ENCODE results near the gene MAST2. TPM values are rescaled to one million over a fixed set of nuclear protein-coding genes. Genes with fewer than 3 reads are reported as not detected.
A peak's percentile ranks its signal among the peaks of the same experiment; 100 is the strongest.

Gene MAST2
- total and polyA plus RNA-seq, 2 of the 13 experiments (the other 11 are each of a cell fraction or from before 2014, with no cell fraction given): 15.3 to 23.0 TPM

GRCh38 chr1:45892068-45892785 is 88.8 kb downstream of the MAST2 start (continued):
- TF ChIP-seq NFYB (CRISPR knock-in tag; IDR thresholded peaks at IDR 0.05) (0 out of 2 replicates have a peak, but pooled peaks have one; percentile 33), SOX13 (IDR thresholded peaks at IDR 0.05) (no peak), SOX13 (CRISPR knock-in tag; conservative IDR thresholded peaks at IDR 0.05 in 1 of 2, IDR thresholded peaks at IDR 0.05 in 1 of 2) (peak in 1 of 2 experiments; percentile 21; a peak in 1 of 4 replicates), SAP130 (CRISPR knock-in tag; IDR thresholded peaks at IDR 0.05; ENCODE audit: low read depth) (peak; percentile 33; the same call in 1 of the 2 replicates), ZNF143 (CRISPR knock-in tag; IDR thresholded peaks at IDR 0.05) (no peak), ZGPAT (CRISPR knock-in tag; IDR thresholded peaks at IDR 0.05) (0 out of 2 replicates have a peak, but pooled peaks have one; percentile 49), FOSL2 (CRISPR knock-in tag; IDR thresholded peaks at IDR 0.05) (peak; percentile 89), FOSL1 (CRISPR knock-in tag; IDR thresholded peaks at IDR 0.05; ENCODE audit: borderline replicate concordance) (peak; percentile 55; the same call in 1 of the 2 replicates), TRIM24 (CRISPR knock-in tag; IDR thresholded peaks at IDR 0.05) (no peak)
- TF ChIP-seq, protein P1, sequence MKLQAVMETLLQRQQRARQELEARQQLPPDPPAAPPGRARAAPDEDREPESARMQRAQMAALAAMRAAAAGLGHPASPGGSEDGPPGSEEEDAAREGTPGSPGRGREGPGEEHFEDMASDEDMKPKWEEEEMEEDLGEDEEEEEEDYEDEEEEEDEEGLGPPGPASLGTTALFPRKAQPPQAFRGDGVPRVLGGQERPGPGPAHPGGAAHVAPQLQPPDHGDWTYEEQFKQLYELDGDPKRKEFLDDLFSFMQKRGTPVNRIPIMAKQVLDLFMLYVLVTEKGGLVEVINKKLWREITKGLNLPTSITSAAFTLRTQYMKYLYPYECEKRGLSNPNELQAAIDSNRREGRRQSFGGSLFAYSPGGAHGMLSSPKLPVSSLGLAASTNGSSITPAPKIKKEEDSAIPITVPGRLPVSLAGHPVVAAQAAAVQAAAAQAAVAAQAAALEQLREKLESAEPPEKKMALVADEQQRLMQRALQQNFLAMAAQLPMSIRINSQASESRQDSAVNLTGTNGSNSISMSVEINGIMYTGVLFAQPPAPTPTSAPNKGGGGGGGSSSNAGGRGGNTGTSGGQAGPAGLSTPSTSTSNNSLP (IDR thresholded peaks at IDR 0.05; ENCODE audit: low read depth, low read length): 0 out of 2 replicates have a peak, but pooled peaks have one; percentile 10
- TF ChIP-seq, protein P2, sequence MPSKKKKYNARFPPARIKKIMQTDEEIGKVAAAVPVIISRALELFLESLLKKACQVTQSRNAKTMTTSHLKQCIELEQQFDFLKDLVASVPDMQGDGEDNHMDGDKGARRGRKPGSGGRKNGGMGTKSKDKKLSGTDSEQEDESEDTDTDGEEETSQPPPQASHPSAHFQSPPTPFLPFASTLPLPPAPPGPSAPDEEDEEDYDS (CRISPR knock-in tag; IDR thresholded peaks at IDR 0.05): no peak

Measured in HepG2 (cell line).